ENCODE data around the gene NTN4. TPM values are rescaled to one million over a fixed set of nuclear protein-coding genes. Genes with fewer than 3 reads are reported as not detected.

The NTN4 gene
- polyA plus RNA-seq, 1 of the 3 experiments (the other 2 are of a cell fraction), result 0.08 TPM

DNA sequence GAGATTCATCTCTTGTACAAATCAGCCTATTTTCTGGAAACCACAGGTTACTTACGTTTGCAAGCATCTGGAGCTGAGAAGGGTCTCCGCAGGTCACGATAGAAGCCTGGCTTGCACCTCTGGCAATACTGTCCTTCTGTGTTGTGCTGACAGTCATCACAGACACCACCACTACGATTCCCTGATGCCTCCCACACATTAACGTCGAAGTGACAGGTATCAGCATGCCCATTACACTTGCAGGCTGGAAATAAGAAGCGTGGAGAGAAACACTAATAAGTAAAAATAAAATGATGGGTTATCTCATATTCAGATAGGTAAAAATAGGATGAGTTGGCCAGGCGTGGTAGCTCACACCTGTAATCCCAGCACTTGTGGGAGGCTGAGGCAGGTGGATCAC is 80.2 kb downstream of the NTN4 start:
- Histone ChIP-seq H4K20me1 (ENCODE audit: insufficient read depth) (no peaks in the 10 kb centered on the region), H3K4me2 (no peak overlapping the region), H3K36me3 (replicated peaks in 1 of 2; ENCODE audit: control insufficient read depth in 1 of 2, insufficient read depth in 2 of 2, low read length in 1 of 2) (no peaks in the 10 kb centered on the region), H3K27ac (ENCODE audit: low read depth in 2 of 2, low read length in 1 of 2) (no peak overlapping the region), H3K9me3 (no peaks in the 10 kb centered on the region), H3K9me2 (no peaks in the 10 kb centered on the region), H3K4me3 (ENCODE audit: low read depth in 2 of 2, low read length in 1 of 2) (no peak overlapping the region), H3K9ac (no peak overlapping the region), H2AFZ (ENCODE audit: low read depth) (no peak overlapping the region), H3K4me1 (ENCODE audit: control insufficient read depth in 1 of 2, insufficient read depth in 2 of 2, low read depth in 1 of 2, low read length in 1 of 2) (no peaks in the 10 kb centered on the region), H3F3A (replicated peaks; ENCODE audit: insufficient read depth) (no peaks in the 10 kb centered on the region), H3K79me2 (ENCODE audit: insufficient read depth) (no peaks in the 10 kb centered on the region), H3K27me3 (ENCODE audit: insufficient read depth) (no peaks in the 10 kb centered on the region)
- no peak for TF ChIP-seq REST (IDR thresholded peaks at IDR 0.05; ENCODE audit: low read depth, low read length)
- ChIA-PET POLR2A (no interaction called here), CTCF (no interaction called here)
- 52% methylated on average over 8 of the region's 8 CpGs for WGBS (ENCODE audit: low lambda C conversion rate)
- no peak for DNase-seq

DNA sequence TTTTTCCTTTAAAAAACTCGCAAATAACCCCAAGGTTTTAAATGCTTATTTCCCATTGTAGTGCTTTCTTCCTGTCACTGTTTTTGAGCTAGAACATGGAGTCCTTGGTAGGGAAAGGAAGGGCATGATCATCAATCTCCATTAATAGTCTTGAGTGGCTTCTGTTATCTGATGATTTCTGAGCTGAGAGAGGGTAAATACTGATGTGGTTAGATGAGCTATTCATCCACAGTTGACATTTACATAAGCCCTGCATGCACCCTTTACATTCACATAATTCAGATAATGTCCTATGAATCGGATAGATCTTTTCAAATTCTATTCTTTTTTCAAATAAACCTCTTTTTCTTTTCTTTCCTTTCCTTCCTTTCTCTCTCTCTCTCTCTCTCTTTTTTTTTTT is 81.4 kb downstream of the NTN4 start:
- H3F3A ChIP-seq (replicated peaks; ENCODE audit: insufficient read depth), result no peaks in the 10 kb centered on the region
- whole genome bisulfite sequencing (ENCODE audit: low lambda C conversion rate), result 29% methylated on average over 2 of the region's 2 CpGs
- H3K79me2 ChIP-seq (ENCODE audit: insufficient read depth), result no peaks in the 10 kb centered on the region
- TF ChIP-seq FOXJ3 (CRISPR knock-in tag; IDR thresholded peaks at IDR 0.05), result no peak
- TF ChIP-seq CHD2 (IDR thresholded peaks at IDR 0.05; ENCODE audit: low read length, partially characterized antibody), result no peak
- no peak for TF ChIP-seq IRF3 (IDR thresholded peaks at IDR 0.05; ENCODE audit: low read depth, low read length)
- TF ChIP-seq ELF1 (IDR thresholded peaks at IDR 0.05), result no peak
- no peak for TF ChIP-seq RXRA (IDR thresholded peaks at IDR 0.05; ENCODE audit: borderline replicate concordance, low read depth)
- no peak for TF ChIP-seq MEF2A (IDR thresholded peaks at IDR 0.05; ENCODE audit: borderline replicate concordance, low read depth)
- TF ChIP-seq YY1 (IDR thresholded peaks at IDR 0.05; ENCODE audit: low read depth), result no peak
- no peak for TF ChIP-seq REST (IDR thresholded peaks at IDR 0.05; ENCODE audit: low read depth, low read length)
- no peak for TF ChIP-seq EZH2phosphoT487 (IDR thresholded peaks at IDR 0.05; ENCODE audit: borderline replicate concordance, low read depth)
- no peak for TF ChIP-seq TCF12 (IDR thresholded peaks at IDR 0.05)
- no peak for TF ChIP-seq EP300 (IDR thresholded peaks at IDR 0.05; ENCODE audit: borderline replicate concordance in 1 of 2, low read depth in 1 of 2, low read length in 1 of 2)
- no peak for TF ChIP-seq JUND (IDR thresholded peaks at IDR 0.05)
- no peak for TF ChIP-seq MXI1 (IDR thresholded peaks at IDR 0.05; ENCODE audit: low read depth, low read length)
- no peak for TF ChIP-seq USF2 (IDR thresholded peaks at IDR 0.05; ENCODE audit: borderline replicate concordance, low read depth, low read length)
- H2AFZ ChIP-seq (ENCODE audit: low read depth), result no peak overlapping the region
- no peak overlapping the region for H3K4me3 ChIP-seq (ENCODE audit: low read depth in 2 of 2, low read length in 1 of 2)
- DNase-seq, result peak; percentile 33
- H3K9me3 ChIP-seq, result no peaks in the 10 kb centered on the region
- CTCF ChIA-PET, result interaction anchor here (0.7 to 0.9 kb wide), 2 partner anchors 106 to 107 kb away, joined by 3 read pairs; no protein-coding TSS in a partner anchor
- H3K9ac ChIP-seq, result no peak overlapping the region
- POLR2A ChIA-PET, result no interaction called here
- H3K27ac ChIP-seq (ENCODE audit: low read depth in 2 of 2, low read length in 1 of 2), result no peak overlapping the region
- no peaks in the 10 kb centered on the region for H3K36me3 ChIP-seq (replicated peaks in 1 of 2; ENCODE audit: control insufficient read depth in 1 of 2, insufficient read depth in 2 of 2, low read length in 1 of 2)
- no peak overlapping the region for H3K4me2 ChIP-seq
- no peaks in the 10 kb centered on the region for H3K4me1 ChIP-seq (ENCODE audit: control insufficient read depth in 1 of 2, insufficient read depth in 2 of 2, low read depth in 1 of 2, low read length in 1 of 2)
- no peaks in the 10 kb centered on the region for H3K27me3 ChIP-seq (ENCODE audit: insufficient read depth)
- H4K20me1 ChIP-seq (ENCODE audit: insufficient read depth), result no peaks in the 10 kb centered on the region
- H3K9me2 ChIP-seq, result no peaks in the 10 kb centered on the region
